ENCODE results near the gene SLFN12L.

The SLFN12L gene

DNA sequence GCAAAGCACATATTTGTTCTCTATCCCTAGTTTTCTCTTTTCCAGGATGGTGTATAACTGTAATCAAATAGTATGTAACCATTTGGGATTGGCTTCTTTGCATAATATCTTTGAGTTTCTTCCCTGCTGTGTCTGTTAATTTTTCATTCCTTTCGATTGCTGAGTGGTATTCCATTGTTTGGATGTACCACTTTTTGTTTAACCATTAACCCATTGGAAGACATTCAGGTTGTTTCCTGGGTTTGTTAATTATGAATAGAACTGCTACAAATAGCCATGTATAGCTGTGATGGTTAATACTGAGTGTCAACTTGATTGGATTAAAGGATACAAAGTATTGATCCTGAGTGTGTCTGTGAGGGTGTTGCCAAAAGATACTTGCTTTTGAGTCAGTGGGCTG lies 84.3 kb downstream of the SLFN12L start:
- POLR2A ChIA-PET, result no interaction called here
- CTCF ChIA-PET, result interaction anchor here (1.3 kb wide), 1 partner anchor 14 kb away, joined by 3 read pairs; no protein-coding TSS in a partner anchor
- TF ChIP-seq, protein P1, sequence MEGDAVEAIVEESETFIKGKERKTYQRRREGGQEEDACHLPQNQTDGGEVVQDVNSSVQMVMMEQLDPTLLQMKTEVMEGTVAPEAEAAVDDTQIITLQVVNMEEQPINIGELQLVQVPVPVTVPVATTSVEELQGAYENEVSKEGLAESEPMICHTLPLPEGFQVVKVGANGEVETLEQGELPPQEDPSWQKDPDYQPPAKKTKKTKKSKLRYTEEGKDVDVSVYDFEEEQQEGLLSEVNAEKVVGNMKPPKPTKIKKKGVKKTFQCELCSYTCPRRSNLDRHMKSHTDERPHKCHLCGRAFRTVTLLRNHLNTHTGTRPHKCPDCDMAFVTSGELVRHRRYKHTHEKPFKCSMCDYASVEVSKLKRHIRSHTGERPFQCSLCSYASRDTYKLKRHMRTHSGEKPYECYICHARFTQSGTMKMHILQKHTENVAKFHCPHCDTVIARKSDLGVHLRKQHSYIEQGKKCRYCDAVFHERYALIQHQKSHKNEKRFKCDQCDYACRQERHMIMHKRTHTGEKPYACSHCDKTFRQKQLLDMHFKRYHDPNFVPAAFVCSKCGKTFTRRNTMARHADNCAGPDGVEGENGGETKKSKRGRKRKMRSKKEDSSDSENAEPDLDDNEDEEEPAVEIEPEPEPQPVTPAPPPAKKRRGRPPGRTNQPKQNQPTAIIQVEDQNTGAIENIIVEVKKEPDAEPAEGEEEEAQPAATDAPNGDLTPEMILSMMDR (IDR thresholded peaks at IDR 0.05; ENCODE audit: control extremely low read depth, extremely low read depth, low read depth, missing control alignments), result no peak

DNA sequence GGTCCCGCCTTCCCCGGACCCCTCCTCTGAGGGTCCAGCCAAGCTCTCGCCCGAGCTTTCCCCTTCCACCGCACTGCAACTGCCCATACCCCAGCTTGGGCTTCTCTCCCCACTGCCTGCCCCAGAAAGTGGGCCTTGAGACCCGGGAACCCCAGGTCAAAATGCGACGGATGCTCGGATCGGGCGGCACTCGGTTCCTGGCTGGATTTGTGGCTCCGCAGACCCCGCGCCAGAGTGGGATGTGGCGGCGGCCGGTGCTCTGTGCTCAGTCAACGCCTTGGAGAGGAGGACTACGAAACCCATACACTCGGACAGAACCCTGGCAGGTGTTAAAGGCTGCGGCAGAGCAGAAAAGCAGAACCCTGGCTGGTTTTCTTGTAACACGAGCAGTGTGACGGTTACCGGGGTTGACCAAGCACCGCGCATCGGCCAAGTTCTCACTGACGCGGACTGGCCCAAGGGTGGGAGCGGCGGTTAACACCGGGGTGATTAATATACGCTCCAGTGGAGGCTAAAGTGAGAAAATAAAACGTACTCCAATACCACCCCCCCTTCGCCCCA lies 88.0 kb downstream of the SLFN12L start:
- ChIA-PET POLR2A (interaction anchor here (1.4 kb wide), 1 partner anchor 76 kb away, joined by 6 read pairs; the partner anchor contains the start of gene SLFN11), CTCF (interaction anchor here (1.4 kb wide), 1 partner anchor 66 kb away, joined by 3 read pairs; no protein-coding TSS in a partner anchor)

More for the DNA sequence above, 84.3 kb downstream of the SLFN12L start:
- no peak for DNase-seq (ENCODE audit: extremely low spot score)

DNA sequence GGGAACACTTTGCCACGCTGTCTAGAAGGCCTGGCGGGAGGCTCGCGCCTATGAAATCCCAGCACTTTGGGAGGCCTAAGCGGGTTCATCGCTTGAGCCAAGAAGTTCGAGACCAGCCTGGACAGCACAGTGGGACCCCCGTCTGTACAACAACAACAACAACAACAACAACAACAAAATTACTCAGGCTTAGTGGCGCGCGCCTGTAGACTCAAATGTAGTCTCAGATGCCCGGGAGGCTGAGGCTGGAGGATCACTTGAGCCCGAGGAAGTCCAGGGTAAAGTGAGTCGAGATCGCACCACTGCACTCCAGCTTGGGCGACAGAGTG lies 88.6 kb downstream of the SLFN12L start:
- ChIA-PET POLR2A (interaction anchor here (1.4 kb wide), 1 partner anchor 76 kb away, joined by 6 read pairs; the partner anchor contains the start of gene SLFN11), CTCF (interaction anchor here (1.0 to 2.2 kb wide), 4 partner anchors 15 to 136 kb away, joined by 3 to 9 read pairs (median 4); no protein-coding TSS in a partner anchor)
- TF ChIP-seq, protein P1 (IDR thresholded peaks at IDR 0.05; ENCODE audit: control extremely low read depth, extremely low read depth, low read depth, missing control alignments), result no peak
- DNase-seq (ENCODE audit: extremely low spot score), result no peak

More for the DNA sequence above, 88.0 kb downstream of the SLFN12L start:
- peak; percentile 58 for DNase-seq (ENCODE audit: extremely low spot score)
- TF ChIP-seq, protein P1 (IDR thresholded peaks at IDR 0.05; ENCODE audit: control extremely low read depth, extremely low read depth, low read depth, missing control alignments), result no peak

DNA sequence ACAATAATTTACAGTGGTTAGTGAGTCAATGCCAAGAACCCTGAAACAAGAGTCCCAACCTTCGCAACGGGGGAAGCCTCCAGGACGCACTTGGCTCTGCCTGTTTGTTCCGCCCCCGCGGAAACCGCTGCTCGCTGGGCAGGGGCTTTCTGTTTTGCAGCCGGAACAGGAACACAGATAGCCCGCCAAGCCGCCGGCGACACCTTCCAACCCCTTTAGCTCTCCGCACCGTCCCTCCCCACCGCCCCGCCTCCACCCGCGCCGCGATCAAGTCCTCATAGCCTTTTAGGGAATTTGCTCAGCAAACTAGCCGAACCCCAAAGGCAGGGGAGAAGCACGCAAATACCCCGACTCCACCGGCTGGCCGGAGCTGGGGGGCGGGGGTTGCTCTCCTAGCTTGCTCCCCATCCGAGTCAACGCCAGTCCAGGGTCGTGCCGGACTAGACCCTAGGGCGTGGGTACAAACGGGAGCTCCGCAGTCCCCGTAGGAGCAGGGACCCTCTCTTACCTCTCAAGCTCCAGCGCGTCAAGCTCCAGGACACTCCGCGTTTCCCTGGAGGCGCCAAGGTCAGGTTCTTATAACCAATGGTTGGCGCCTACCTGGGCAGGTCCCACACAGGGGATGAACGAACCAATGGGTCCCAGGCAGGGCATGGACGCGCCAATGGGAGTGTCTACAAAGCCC lies 89.1 kb downstream of the SLFN12L start, which contains the start of gene SLFN13:
Gene SLFN13, minus strand, starts transcription at position 553 of the 685 bp plus-strand sequence. CDS start 3,086 bp downstream, outside the sequence.
- POLR2A ChIA-PET, result interaction anchor here (1.4 kb wide), 1 partner anchor 75 kb away, joined by 6 read pairs; the partner anchor contains the start of gene SLFN11
- CTCF ChIA-PET, result interaction anchor here (1.0 to 2.2 kb wide), 5 partner anchors 10 to 135 kb away, joined by 3 to 9 read pairs (median 5); no protein-coding TSS in a partner anchor
- TF ChIP-seq, protein P1 (IDR thresholded peaks at IDR 0.05; ENCODE audit: control extremely low read depth, extremely low read depth, low read depth, missing control alignments), result no peak
- DNase-seq (ENCODE audit: extremely low spot score), result peak; percentile 86

DNA sequence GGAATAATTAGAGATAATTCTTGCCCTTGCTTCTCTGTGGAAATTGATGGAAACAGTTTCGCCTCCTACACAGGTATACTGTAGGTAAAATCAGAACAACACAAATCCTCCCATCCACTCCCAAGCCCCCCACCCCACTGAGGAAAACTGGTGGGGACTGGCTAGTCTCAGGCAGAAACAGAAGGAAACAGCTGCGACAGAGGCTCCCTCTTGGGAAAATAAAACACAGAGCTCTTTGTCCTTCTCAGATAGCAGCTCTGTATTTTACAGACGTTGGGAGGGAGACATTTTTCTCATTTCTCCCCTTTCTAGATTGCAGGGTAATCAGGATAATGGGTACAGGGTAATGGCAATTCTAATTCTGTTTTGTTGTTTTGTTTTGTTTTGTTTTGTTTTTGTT lies 90.0 kb downstream of the SLFN12L start:
- POLR2A ChIA-PET, result interaction anchor here (0.6 kb wide), 1 partner anchor 160 kb away, joined by 3 read pairs; no protein-coding TSS in a partner anchor
- DNase-seq (ENCODE audit: extremely low spot score), result no peak
- TF ChIP-seq, protein P1 (IDR thresholded peaks at IDR 0.05; ENCODE audit: control extremely low read depth, extremely low read depth, low read depth, missing control alignments), result no peak
- CTCF ChIA-PET, result interaction anchor here (1.3 to 2.2 kb wide), 3 partner anchors 9 to 134 kb away, joined by 5 to 9 read pairs (median 5); no protein-coding TSS in a partner anchor

DNA sequence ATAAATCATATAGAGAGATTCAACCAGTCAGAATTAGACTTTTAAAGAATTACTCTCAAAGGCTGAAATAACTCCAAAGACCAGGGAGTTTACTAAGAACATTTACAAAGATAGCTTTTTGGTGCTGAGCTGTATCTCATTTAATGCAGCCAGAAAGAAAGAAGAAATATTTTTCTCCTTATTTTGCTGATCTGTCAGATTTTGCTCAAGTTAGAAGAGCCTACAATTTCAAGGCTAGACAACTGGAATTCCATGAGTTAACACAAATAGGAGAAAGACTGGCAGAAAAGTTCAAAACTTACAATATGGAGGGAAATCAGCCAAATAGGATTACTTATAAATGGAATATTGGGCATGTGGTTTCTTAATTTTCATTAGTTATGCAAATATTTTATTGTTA lies 99.0 kb downstream of the SLFN12L start:
- POLR2A ChIA-PET, result no interaction called here
- DNase-seq (ENCODE audit: extremely low spot score), result no peak
- TF ChIP-seq, protein P1 (IDR thresholded peaks at IDR 0.05; ENCODE audit: control extremely low read depth, extremely low read depth, low read depth, missing control alignments), result no peak
- CTCF ChIA-PET, result interaction anchor here (1.1 kb wide), 1 partner anchor 9 kb away, joined by 5 read pairs; no protein-coding TSS in a partner anchor
